DMS153 treated with DMSO at 0.1 percent for 48 hours (cell line): ENCODE data around the gene S100A14.
A peak's percentile ranks its signal among the peaks of the same experiment; 100 is the strongest.
"Not testable (repeated sequence)": the region's sequence is repeated elsewhere in the genome, so short reads cannot be mapped to it uniquely, and the experiment has no call there.

ENCODE experiments used
- DNase-seq: peaks from one replicate; lab custom pipeline; 2025; ENCODE audit not compliant: unreplicated experiment; lab: John Stamatoyannopoulos, UW

The S100A14 gene

DNA sequence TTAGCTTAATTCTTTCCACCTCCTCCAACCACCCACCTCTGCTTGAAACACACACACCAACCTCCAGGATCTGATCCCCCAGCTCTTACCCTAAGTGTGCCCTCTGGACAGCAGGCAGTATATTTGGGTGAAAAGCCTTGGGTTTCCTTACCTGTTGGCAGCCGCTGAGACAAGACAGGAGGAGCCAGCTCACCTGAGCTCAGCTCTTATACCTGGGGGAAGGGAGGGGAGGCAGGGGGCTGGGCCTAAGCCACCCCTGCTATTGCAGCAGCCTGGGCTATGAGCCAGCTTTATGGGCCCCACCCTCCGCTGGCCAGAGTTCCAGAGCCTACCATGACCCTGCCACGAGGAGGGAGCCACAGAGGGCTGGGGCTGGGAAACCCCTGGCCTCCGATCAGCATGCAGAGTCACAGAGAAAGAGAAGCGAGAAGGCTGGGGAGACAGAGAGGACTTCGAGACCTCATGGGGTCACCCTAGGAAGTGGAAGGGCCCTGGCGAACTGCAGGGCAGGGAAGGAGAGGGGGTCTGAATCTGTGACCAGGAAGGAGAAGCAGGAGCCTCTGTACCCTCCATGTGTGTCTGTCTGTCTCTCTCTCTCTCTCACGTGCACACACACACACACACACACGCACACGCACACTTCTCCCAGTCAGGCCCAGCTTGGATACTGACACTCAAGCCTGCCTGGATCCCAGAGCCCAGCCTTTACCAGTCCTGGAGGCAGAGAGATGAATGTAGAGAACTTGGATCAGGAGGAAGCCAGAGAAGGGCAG, at the start of gene S100A14:
Gene S100A14 (minus strand): TSS at position 182 of the 773 bp plus-strand sequence. CDS start 467 bp downstream, outside the sequence.
- DNase-seq: peak; percentile 49

DNA sequence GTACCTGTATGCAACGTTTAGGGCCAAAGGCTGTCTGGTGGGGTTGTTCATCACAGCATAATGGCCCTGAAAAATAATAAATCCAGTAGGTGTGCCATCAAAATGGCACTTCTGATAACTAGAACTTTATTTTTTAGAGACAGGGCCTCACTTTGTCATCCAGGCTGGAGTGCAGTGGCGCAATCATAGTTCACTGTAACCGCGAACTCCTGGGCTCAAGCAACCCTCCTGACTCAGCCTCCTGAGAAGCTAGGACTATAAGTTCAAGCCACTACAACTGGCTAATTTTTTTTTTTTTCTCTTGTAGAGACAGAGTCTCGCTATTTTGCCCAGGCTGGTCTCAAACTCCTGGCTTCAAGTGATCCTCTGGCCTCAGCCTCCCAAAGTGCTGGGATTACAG, 47.1 kb upstream of the S100A14 start:
- no peak for DNase-seq

DNA sequence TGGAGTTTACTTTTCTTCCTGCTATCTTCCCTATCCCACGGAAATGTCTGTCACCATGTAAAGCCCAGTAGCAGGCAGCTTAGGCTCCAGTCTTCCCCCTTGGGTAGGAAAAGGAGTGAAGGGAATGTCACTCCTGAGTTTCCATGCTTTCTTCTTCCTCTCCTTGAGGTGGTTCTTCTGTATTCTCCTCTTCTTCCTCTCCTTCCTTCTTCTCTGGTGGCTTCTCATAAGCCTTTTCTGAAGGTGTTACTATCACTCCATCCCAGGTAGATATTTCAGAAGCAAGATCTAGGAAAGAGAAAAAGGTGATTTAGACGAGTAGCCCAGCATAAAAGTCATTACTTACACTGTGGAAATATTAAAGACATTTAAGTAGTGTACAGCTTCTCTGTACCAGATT, 46.1 kb upstream of the S100A14 start:
- DNase-seq: no peak

GRCh38 chr1:153661111-153661708, 45.1 kb upstream of the S100A14 start:
- no peak for DNase-seq

GRCh38 chr1:153659656-153660055, 43.5 kb upstream of the S100A14 start:
- no peak for DNase-seq

GRCh38 chr1:153659175-153659534, 43.0 kb upstream of the S100A14 start:
- DNase-seq: no peak

- peak; percentile 95 for DNase-seq
These were observed 42.5 kb upstream of the S100A14 start, which contains the start of gene SNAPIN for GRCh38 chr1:153658400-153659174. Gene SNAPIN, plus strand, starts transcription at chr1:153658703. Its CDS starts 41 bp downstream, at chr1:153658744.

GRCh38 chr1:153655333-153655732, 39.2 kb upstream of the S100A14 start:
- DNase-seq: no peak

DNA sequence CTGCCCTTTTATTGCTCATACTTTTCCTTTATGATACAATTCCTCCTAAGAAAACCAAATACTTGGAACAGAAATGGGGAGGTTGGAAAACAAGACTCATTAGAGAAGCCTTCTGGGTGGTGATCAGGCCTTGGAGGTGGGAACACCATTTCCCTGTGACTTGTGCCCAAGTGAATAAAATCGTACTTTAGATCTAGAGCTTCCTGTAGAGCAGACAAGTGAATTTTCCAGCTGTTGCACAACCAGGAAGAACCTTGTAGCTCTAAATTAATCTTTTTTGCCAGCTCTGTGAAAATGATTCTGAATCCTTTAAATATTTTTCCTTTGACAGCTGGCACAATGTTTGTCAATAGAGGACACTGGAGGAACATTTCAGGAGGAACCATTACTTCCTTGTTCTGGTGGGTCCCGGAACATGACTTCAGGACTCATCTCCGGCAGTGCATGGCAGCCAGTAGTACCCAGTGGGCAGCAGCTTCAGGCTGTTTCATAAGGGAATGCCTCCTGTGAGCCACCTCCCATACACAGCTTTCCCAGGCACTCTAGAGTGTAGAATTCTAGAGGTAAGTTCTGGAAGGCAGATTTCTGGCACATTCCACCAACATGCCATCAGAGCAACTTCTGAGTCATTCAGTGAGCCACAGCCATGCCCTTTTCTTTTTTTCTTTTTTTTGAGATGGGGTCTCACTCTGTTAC, 36.8 kb upstream of the S100A14 start:
- DNase-seq: no peak

- DNase-seq: no peak
These were observed 35.6 kb upstream of the S100A14 start for GRCh38 chr1:153651771-153652170.

DNA sequence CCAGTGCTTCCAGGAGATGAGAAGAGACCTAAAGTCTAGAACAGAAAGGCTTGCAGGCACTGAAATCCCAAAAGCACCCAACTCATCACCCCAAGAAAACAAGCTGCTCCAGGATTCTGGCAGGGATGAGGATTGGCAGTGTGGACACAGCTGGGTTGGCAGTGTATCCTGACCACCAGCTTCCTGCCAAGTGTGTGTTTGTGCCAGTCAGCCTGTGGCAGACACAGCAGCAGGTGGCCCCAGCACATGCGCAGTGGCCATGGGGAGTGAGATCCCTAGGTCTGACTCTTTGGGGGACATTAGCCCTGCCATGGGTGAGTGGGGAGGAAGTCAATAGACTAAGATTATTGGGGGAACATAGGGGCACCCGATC, 33.7 kb upstream of the S100A14 start:
- DNase-seq: no peak

GRCh38 chr1:153649137-153649862, 33.2 kb upstream of the S100A14 start:
- DNase-seq: no peak

DNA sequence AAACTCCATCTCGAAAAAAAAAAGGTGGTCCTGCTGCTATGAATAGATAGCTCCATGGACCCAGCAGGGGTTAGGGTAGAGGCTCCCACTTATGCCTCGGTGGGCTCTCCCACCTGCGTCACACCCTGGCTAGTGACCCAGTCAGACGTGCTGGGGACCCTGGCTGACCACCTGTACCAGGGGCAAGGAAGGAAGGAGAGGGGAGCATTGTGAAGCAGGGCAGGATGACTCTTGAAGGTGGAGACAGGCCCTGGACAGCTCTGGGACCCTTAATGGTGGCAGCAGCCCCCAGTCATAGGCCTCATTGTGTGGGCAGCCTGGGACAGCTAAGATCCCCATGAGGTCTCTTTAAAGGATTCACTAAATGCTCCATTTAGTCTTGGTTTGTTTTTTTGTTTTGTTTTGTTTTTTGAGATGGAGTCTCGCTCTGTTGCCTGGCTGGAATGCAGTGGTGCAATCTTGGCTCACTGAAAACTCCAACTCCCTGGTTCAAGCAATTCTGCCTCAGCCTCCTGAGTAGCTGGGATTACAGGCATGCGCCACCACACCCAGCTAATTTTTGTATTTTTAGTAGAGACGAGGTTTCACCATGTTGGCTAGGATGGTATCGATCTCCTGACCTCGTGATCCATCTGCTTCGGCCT, 32.0 kb upstream of the S100A14 start:
- no peak for DNase-seq

DNA sequence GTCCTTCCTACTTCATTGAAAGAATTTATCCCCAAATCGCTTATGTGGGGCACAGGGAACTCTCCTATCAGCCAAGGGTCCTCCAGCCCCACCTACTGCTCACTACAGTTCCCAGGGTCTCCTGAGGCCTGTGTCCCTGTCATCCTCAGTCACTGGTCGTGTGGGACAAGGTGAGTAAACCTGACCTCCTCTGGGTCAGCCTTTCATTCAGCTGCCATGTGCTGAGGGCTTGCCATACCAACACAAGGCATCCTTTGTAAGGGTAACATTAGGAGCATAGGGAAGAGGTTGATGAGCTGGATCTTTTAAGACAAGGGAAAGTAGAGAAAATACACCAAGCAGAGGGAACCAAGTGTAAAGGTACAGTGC, 31.2 kb upstream of the S100A14 start:
- DNase-seq: no peak

GRCh38 chr1:153646672-153647345, 30.7 kb upstream of the S100A14 start:
- no peak for DNase-seq

- no peak for DNase-seq
These were observed 27.7 kb upstream of the S100A14 start for GRCh38 chr1:153643816-153644215.

GRCh38 chr1:153643100-153643499, 27.0 kb upstream of the S100A14 start:
- DNase-seq: no peak

GRCh38 chr1:153642161-153642560, 26.0 kb upstream of the S100A14 start:
- DNase-seq: no peak

- DNase-seq: no peak
These were observed 24.7 kb upstream of the S100A14 start for GRCh38 chr1:153640861-153641260.

DNA sequence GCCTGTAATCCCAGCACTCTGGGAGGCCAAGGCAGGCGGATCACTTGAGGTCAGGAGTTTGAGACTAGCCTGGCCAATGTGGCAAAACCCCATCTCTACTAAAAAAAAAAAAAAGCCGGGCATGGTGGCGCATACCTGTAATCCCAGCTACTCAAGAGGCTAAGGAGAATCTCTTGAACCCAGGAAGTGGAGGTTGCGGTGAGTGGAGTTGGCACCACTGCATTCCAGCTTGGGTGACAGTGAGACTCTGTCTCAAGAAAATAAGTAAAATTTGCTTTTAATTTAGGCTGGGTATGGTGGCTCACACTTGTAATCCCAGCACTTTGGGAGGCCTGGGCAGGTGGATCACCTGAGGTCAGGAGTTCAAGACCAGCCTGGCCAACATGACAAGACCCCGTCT, 24.1 kb upstream of the S100A14 start:
- DNase-seq: not testable (repeated sequence)
